ENCODE measurements around the gene ACBD4. TPM values are rescaled to one million over a fixed set of nuclear protein-coding genes. Genes with fewer than 3 reads are reported as not detected.

The ACBD4 gene
- total RNA-seq, 4 donors from 2014 or later, result 33.8 to 124 (median 76.3) TPM

- Histone ChIP-seq H3K36me3 (no peaks in the 10 kb centered on the region), H3K27ac (peak overlapping the region; percentile 83 to 90 (median 88)), H3K9me3 (no peaks in the 10 kb centered on the region), H3K4me1 (peaks cover 3 to 23% (median 13%) of the 10 kb centered on the region in 4 donors), H3K27me3 (no peaks in the 10 kb centered on the region), H3K4me3 (peak overlapping the region in 3 of 4 donors; percentile 50 to 57 (median 53))
- TF ChIP-seq POLR2A (IDR thresholded peaks at IDR 0.05), result no peak
- no peak for DNase-seq
Observed at GRCh38 chr17:45145035-45145389, 9.5 kb downstream of the ACBD4 start.

DNA sequence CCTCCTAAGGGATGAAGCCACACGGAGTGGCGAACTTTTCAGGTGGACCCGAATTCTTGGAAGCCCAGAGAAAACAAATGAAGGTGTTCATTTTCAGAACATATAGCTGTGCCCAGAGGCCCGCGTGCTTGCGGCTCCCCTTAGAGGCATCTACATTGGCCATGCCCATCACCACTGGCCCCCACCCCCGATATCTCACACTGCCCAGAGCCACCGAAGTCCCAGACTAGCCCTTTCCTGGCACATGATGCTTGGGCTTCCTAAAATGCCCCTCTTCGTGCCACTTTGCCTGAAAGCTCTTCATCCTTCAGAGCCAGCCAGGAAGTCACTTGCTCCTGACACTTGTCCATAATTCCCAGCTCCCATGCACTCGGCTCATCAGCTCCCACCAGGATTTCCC, 10.7 kb downstream of the ACBD4 start:
- peak overlapping the region; percentile 88 to 99 (median 96) for H3K27ac ChIP-seq
- peaks cover 3 to 32% (median 17%) of the 10 kb centered on the region in 4 donors for H3K4me1 ChIP-seq
- TF ChIP-seq POLR2A (IDR thresholded peaks at IDR 0.05) (no peak), CTCF (IDR thresholded peaks at IDR 0.05) (no peak)
- H3K9me3 ChIP-seq, result no peaks in the 10 kb centered on the region
- H3K4me3 ChIP-seq, result peak overlapping the region in 1 of 4 donors; percentile 83
- no peak for DNase-seq
- H3K27me3 ChIP-seq, result no peaks in the 10 kb centered on the region
- H3K36me3 ChIP-seq, result no peaks in the 10 kb centered on the region

- no peak for DNase-seq
Observed at GRCh38 chr17:45146592-45146889, 11.1 kb downstream of the ACBD4 start.

DNA sequence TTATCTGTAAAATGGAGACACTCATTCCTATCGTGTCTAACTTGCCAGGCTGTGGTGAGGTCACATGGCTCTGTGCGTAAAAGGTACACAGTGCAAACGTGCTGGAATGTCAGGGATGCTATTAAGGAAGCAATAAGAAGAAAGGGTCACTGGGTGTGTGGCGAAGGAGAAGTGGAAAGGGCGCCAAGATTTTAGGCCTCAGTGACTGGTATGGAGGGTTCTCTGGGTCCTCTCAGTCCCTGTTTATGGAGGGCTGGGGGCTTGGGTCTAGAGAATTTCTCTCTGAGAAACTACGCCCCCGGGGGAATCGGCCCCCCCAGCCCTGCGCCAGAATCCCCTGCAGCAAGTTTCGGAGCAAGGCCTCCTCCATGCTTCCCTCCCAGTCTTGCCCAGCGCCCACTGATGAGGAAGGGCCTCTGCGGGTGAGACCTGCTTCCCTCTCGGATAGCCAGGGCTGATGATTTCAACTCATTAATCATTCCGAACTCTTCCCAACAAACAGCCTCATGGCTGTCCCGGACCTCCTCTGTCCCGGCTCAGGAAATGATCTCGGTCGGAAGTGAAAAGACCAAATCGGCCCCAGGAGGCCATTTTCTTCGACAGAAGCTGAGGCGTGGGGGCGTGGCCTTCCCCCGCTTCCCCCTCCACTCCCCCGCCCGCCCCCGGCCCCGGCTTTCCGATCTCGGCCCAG, 11.5 kb downstream of the ACBD4 start:
- Histone ChIP-seq H3K4me1 (peaks cover 3 to 41% (median 23%) of the 10 kb centered on the region in 4 donors), H3K4me3 (peak overlapping the region; percentile 50 to 83 (median 66)), H3K27ac (peak overlapping the region; percentile 88 to 99 (median 96)), H3K27me3 (no peaks in the 10 kb centered on the region), H3K36me3 (no peaks in the 10 kb centered on the region), H3K9me3 (no peaks in the 10 kb centered on the region)
- peak; percentile 61 to 81 for TF ChIP-seq POLR2A (IDR thresholded peaks at IDR 0.05)
- TF ChIP-seq CTCF (IDR thresholded peaks at IDR 0.05), result no peak
- DNase-seq, result peak; percentile 58 to 87 (median 78)

More at GRCh38 chr17:45146592-45146889, 11.1 kb downstream of the ACBD4 start:
- H3K4me1 ChIP-seq, result peaks cover 3 to 36% (median 19%) of the 10 kb centered on the region in 4 donors
- H3K27me3 ChIP-seq, result no peaks in the 10 kb centered on the region
- no peaks in the 10 kb centered on the region for H3K36me3 ChIP-seq
- no peaks in the 10 kb centered on the region for H3K9me3 ChIP-seq
- peak overlapping the region; percentile 88 to 99 (median 96) for H3K27ac ChIP-seq
- peak overlapping the region in 3 of 4 donors; percentile 50 to 83 (median 65) for H3K4me3 ChIP-seq
- no peak for TF ChIP-seq CTCF (IDR thresholded peaks at IDR 0.05)

- DNase-seq, result peak; percentile 62 to 90 (median 85)
- Histone ChIP-seq H3K4me3 (peak overlapping the region; percentile 50 to 83 (median 66)), H3K27me3 (no peaks in the 10 kb centered on the region), H3K9me3 (no peaks in the 10 kb centered on the region), H3K4me1 (peaks cover 3 to 47% (median 24%) of the 10 kb centered on the region in 4 donors), H3K36me3 (no peaks in the 10 kb centered on the region), H3K27ac (peak overlapping the region; percentile 88 to 99 (median 96))
- TF ChIP-seq POLR2A (IDR thresholded peaks at IDR 0.05) (peak in 1 of 2 donors; percentile 28), CTCF (IDR thresholded peaks at IDR 0.05) (peak in 1 of 6 experiments; percentile 11)
Observed at GRCh38 chr17:45147581-45148182, 12.2 kb downstream of the ACBD4 start.
